RKO (cell line): ENCODE data around the gene SLC6A18.
"Not testable (repeated sequence)": the region's sequence is repeated elsewhere in the genome, so short reads cannot be mapped to it uniquely, and the experiment has no call there.

Experiments used
- DNase-seq: peaks from one replicate; pipeline ENCODE4 v3.0.0-alpha.2; 2016; ENCODE audit warnings: low spot score

Gene SLC6A18

GRCh38 chr5:1215320-1216096 is 9.7 kb upstream of the SLC6A18 start:
- DNase-seq = no peak

GRCh38 chr5:1216211-1216917 is 8.8 kb upstream of the SLC6A18 start:
- DNase-seq = no peak

GRCh38 chr5:1216918-1217295 is 8.3 kb upstream of the SLC6A18 start:
- DNase-seq = no peak

- no peak for DNase-seq
These were observed 7.5 kb upstream of the SLC6A18 start for GRCh38 chr5:1217596-1218206.

- DNase-seq = no peak
These were observed 6.7 kb upstream of the SLC6A18 start for GRCh38 chr5:1218351-1219080.

GRCh38 chr5:1219098-1219767 is 5.9 kb upstream of the SLC6A18 start:
- no peak for DNase-seq

GRCh38 chr5:1219768-1220100 is 5.4 kb upstream of the SLC6A18 start:
- no peak for DNase-seq

- no peak for DNase-seq
These were observed 4.8 kb upstream of the SLC6A18 start for GRCh38 chr5:1220351-1220750.

GRCh38 chr5:1220831-1221230 is 4.3 kb upstream of the SLC6A18 start:
- DNase-seq = no peak

- DNase-seq = no peak
These were observed 3.5 kb upstream of the SLC6A18 start for GRCh38 chr5:1221721-1222120.

- DNase-seq = no peak
These were observed 3.0 kb upstream of the SLC6A18 start for GRCh38 chr5:1222147-1222546.

- DNase-seq = no peak
These were observed 2.4 kb upstream of the SLC6A18 start for GRCh38 chr5:1222621-1223277.

- no peak for DNase-seq
These were observed 1.9 kb upstream of the SLC6A18 start for GRCh38 chr5:1223278-1223670.

- no peak for DNase-seq
These were observed 550 bp upstream of the SLC6A18 start for GRCh38 chr5:1224631-1225030.

GRCh38 chr5:1226231-1226630 is 1.1 kb downstream of the SLC6A18 start:
- DNase-seq = no peak

GRCh38 chr5:1226839-1227581 is 1.8 kb downstream of the SLC6A18 start:
- DNase-seq = no peak

GRCh38 chr5:1227667-1228066 is 2.5 kb downstream of the SLC6A18 start:
- DNase-seq = no peak

GRCh38 chr5:1228120-1228519 is 2.9 kb downstream of the SLC6A18 start:
- no peak for DNase-seq

- not testable (repeated sequence) for DNase-seq
These were observed 3.8 kb downstream of the SLC6A18 start for GRCh38 chr5:1229023-1229422.

- DNase-seq = no peak
These were observed 4.6 kb downstream of the SLC6A18 start for GRCh38 chr5:1229822-1230221.

GRCh38 chr5:1230551-1230950 is 5.4 kb downstream of the SLC6A18 start:
- no peak for DNase-seq
